ENCODE data around the gene KIRREL3. TPM values are rescaled to one million over a fixed set of nuclear protein-coding genes. Genes with fewer than 3 reads are reported as not detected.

Gene KIRREL3
- polyA plus RNA-seq, 1 of the 3 experiments (the other 2 are of a cell fraction): 3.7 TPM

GRCh38 chr11:127037596-127037995, 37.0 kb upstream of the KIRREL3 start:
- no peaks in the 10 kb centered on the region for H3K79me2 ChIP-seq (ENCODE audit: insufficient read depth)
- TF ChIP-seq FOSL2 (IDR thresholded peaks at IDR 0.05; ENCODE audit: borderline replicate concordance, low read depth) (no peak), TEAD4 (IDR thresholded peaks at IDR 0.05; ENCODE audit: borderline replicate concordance, insufficient read depth) (no peak), RAD21 (IDR thresholded peaks at IDR 0.05; ENCODE audit: low read length) (no peak), SMC3 (IDR thresholded peaks at IDR 0.05; ENCODE audit: low read depth, low read length) (no peak), ELF1 (IDR thresholded peaks at IDR 0.05) (no peak), CTCF (IDR thresholded peaks at IDR 0.05) (no peak), FOXJ3 (CRISPR knock-in tag; IDR thresholded peaks at IDR 0.05) (no peak), TAF1 (IDR thresholded peaks at IDR 0.05; ENCODE audit: borderline replicate concordance, low read depth, low read length) (no peak), GATA2 (CRISPR knock-in tag; IDR thresholded peaks at IDR 0.05) (no peak), MEF2A (IDR thresholded peaks at IDR 0.05; ENCODE audit: borderline replicate concordance, low read depth) (no peak)
- TF ChIP-seq, protein P1, sequence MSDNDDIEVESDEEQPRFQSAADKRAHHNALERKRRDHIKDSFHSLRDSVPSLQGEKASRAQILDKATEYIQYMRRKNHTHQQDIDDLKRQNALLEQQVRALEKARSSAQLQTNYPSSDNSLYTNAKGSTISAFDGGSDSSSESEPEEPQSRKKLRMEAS (IDR thresholded peaks at IDR 0.05; ENCODE audit: low read depth): no peak
- peaks cover 3% of the 10 kb centered on the region for H3F3A ChIP-seq (replicated peaks; ENCODE audit: insufficient read depth)
- no peaks in the 10 kb centered on the region for H3K36me3 ChIP-seq (replicated peaks in 1 of 2; ENCODE audit: control insufficient read depth in 1 of 2, insufficient read depth in 2 of 2, low read length in 1 of 2)
- no peaks in the 10 kb centered on the region for H4K20me1 ChIP-seq (ENCODE audit: insufficient read depth)
- H3K27ac ChIP-seq (ENCODE audit: low read depth in 2 of 2, low read length in 1 of 2): no peak overlapping the region
- H3K4me2 ChIP-seq: no peak overlapping the region
- no peaks in the 10 kb centered on the region for H3K9me3 ChIP-seq
- 42% methylated on average over 4 of the region's 4 CpGs for WGBS (ENCODE audit: low lambda C conversion rate)
- DNase-seq: no peak
- no peak overlapping the region for H3K4me3 ChIP-seq (ENCODE audit: low read depth in 2 of 2, low read length in 1 of 2)
- POLR2A ChIA-PET: no interaction called here
- H2AFZ ChIP-seq (ENCODE audit: low read depth): no peak overlapping the region
- H3K9me2 ChIP-seq: no peaks in the 10 kb centered on the region
- CTCF ChIA-PET: interaction anchor here (0.6 to 1.4 kb wide), 3 partner anchors 16 to 47 kb away, joined by 3 to 4 read pairs (median 3); no protein-coding TSS in a partner anchor
- no peaks in the 10 kb centered on the region for H3K4me1 ChIP-seq (ENCODE audit: control insufficient read depth in 1 of 2, insufficient read depth in 2 of 2, low read depth in 1 of 2, low read length in 1 of 2)
- no peaks in the 10 kb centered on the region for H3K27me3 ChIP-seq (ENCODE audit: insufficient read depth)
- no peak overlapping the region for H3K9ac ChIP-seq

- H3K9ac ChIP-seq: no peak overlapping the region
- no peak for TF ChIP-seq NRF1 (IDR thresholded peaks at IDR 0.05; ENCODE audit: low read depth, low read length)
- H3K79me2 ChIP-seq (ENCODE audit: insufficient read depth): no peaks in the 10 kb centered on the region
- no peaks in the 10 kb centered on the region for H3K4me1 ChIP-seq (ENCODE audit: control insufficient read depth in 1 of 2, insufficient read depth in 2 of 2, low read depth in 1 of 2, low read length in 1 of 2)
- H3K9me3 ChIP-seq: no peaks in the 10 kb centered on the region
- no peak overlapping the region for H3K4me2 ChIP-seq
- DNase-seq: no peak
- WGBS (ENCODE audit: low lambda C conversion rate): no CpG with 5 or more reads among the region's 1 CpG
- H3K27me3 ChIP-seq (ENCODE audit: insufficient read depth): no peaks in the 10 kb centered on the region
- H2AFZ ChIP-seq (ENCODE audit: low read depth): no peak overlapping the region
- H3K27ac ChIP-seq (ENCODE audit: low read depth in 2 of 2, low read length in 1 of 2): no peak overlapping the region
- no peak overlapping the region for H3K4me3 ChIP-seq (ENCODE audit: low read depth in 2 of 2, low read length in 1 of 2)
- CTCF ChIA-PET: interaction anchor here (1.1 to 1.4 kb wide), 2 partner anchors 38 to 47 kb away, joined by 3 read pairs; no protein-coding TSS in a partner anchor
- POLR2A ChIA-PET: no interaction called here
- no peaks in the 10 kb centered on the region for H3K36me3 ChIP-seq (replicated peaks in 1 of 2; ENCODE audit: control insufficient read depth in 1 of 2, insufficient read depth in 2 of 2, low read length in 1 of 2)
- H3K9me2 ChIP-seq: no peaks in the 10 kb centered on the region
- H3F3A ChIP-seq (replicated peaks; ENCODE audit: insufficient read depth): peaks cover under 1% of the 10 kb centered on the region
- H4K20me1 ChIP-seq (ENCODE audit: insufficient read depth): no peaks in the 10 kb centered on the region
Measured at GRCh38 chr11:127037001-127037400, 36.4 kb upstream of the KIRREL3 start.

All from SK-N-SH (cell line).